Measurements from ENCODE around the gene BBS12. TPM values are rescaled to one million over a fixed set of nuclear protein-coding genes. Genes with fewer than 3 reads are reported as not detected.

The BBS12 gene
- total RNA-seq, 1 donor from 2014 or later, result 2.2 TPM

GRCh38 chr4:122776916-122777315 is 44.4 kb downstream of the BBS12 start:
- H3K27ac ChIP-seq, result no peak overlapping the region
- TF ChIP-seq POLR2A (IDR thresholded peaks at IDR 0.05) (no peak), POLR2AphosphoS5 (IDR thresholded peaks at IDR 0.05; ENCODE audit: insufficient read depth in 1 of 2, low read depth in 1 of 2) (no peak)
- TF ChIP-seq, protein P1, sequence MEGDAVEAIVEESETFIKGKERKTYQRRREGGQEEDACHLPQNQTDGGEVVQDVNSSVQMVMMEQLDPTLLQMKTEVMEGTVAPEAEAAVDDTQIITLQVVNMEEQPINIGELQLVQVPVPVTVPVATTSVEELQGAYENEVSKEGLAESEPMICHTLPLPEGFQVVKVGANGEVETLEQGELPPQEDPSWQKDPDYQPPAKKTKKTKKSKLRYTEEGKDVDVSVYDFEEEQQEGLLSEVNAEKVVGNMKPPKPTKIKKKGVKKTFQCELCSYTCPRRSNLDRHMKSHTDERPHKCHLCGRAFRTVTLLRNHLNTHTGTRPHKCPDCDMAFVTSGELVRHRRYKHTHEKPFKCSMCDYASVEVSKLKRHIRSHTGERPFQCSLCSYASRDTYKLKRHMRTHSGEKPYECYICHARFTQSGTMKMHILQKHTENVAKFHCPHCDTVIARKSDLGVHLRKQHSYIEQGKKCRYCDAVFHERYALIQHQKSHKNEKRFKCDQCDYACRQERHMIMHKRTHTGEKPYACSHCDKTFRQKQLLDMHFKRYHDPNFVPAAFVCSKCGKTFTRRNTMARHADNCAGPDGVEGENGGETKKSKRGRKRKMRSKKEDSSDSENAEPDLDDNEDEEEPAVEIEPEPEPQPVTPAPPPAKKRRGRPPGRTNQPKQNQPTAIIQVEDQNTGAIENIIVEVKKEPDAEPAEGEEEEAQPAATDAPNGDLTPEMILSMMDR (IDR thresholded peaks at IDR 0.05), result no peak
- intact Hi-C loops (cut with DNase I), result no loop called here
- no peak for DNase-seq (ENCODE audit: extremely low spot score in 2 of 2)
- no peak overlapping the region for H3K4me3 ChIP-seq
- H3K36me3 ChIP-seq, result no peaks in the 10 kb centered on the region
- no peaks in the 10 kb centered on the region for H3K27me3 ChIP-seq
- H3K9me3 ChIP-seq, result no peaks in the 10 kb centered on the region
- H3K4me1 ChIP-seq, result no peaks in the 10 kb centered on the region

DNA sequence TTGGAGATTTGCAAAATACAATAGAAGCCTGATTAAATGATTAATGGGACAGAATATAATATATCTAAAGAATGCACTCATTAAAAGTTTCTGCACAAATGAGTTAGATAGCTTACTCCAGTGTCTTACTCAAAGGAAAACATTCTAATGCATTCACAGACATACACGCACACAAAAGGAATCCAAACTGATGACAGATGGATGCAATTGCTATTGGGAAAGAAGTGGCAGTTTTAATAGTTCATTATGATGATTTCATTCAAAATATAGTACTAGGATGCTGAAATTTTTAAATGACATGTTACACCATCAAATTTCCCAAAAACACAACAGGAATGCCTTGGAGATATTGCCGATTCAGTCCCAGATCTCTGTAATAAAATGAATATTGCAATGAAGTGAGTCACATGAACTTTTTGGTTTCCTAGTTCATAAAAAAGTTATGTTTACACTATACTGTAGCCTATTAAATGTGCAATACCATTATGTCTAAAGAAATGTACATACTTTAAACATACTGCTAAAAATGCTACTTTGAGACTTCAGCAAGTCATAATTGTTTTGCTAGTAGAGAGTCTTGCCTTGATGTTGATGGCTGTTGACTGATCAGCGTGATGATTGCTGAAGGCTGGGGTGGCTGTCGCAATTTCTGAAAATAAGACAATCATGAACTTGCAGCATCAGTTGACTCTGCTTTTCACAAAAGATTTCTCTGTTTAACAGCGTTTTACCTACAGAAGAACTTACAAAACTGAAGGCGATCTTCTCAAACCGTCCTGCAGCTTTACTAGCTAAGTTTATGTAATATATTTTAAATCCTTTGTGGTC is 45.6 kb downstream of the BBS12 start:
- no peak overlapping the region for H3K27ac ChIP-seq
- no peaks in the 10 kb centered on the region for H3K27me3 ChIP-seq
- H3K4me1 ChIP-seq, result peaks cover 1% of the 10 kb centered on the region
- no peak for DNase-seq (ENCODE audit: extremely low spot score in 2 of 2)
- no peaks in the 10 kb centered on the region for H3K9me3 ChIP-seq
- H3K4me3 ChIP-seq, result no peak overlapping the region
- TF ChIP-seq POLR2A (IDR thresholded peaks at IDR 0.05) (no peak), POLR2AphosphoS5 (IDR thresholded peaks at IDR 0.05; ENCODE audit: insufficient read depth in 1 of 2, low read depth in 1 of 2) (no peak)
- TF ChIP-seq, protein P1 (IDR thresholded peaks at IDR 0.05), result no peak
- intact Hi-C loops (cut with DNase I), result no loop called here
- no peaks in the 10 kb centered on the region for H3K36me3 ChIP-seq

DNA sequence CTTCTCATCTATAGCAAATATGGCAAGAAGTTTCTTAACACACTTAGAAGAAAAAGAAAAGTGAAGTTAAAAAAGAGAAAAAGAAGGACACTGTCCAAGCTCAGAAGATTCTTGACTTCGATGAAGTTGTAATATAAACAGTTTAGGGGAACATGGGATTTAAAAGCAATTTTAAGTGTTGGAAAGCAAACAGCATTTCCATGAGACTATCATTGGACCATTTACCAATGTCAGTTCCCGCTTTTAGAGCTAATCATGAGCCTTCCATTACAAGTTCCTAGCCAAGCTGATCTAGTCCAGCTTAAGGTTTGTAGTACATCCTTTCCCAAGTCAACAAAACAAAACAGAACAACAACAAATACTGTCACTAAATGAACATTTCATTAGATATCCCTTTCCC is 49.0 kb downstream of the BBS12 start:
- DNase-seq (ENCODE audit: extremely low spot score in 2 of 2), result no peak
- Histone ChIP-seq H3K9me3 (no peaks in the 10 kb centered on the region), H3K27me3 (no peaks in the 10 kb centered on the region), H3K4me1 (peaks cover 11% of the 10 kb centered on the region), H3K36me3 (no peaks in the 10 kb centered on the region), H3K4me3 (no peak overlapping the region), H3K27ac (no peak overlapping the region)
- intact Hi-C loops (cut with DNase I), result no loop called here
- TF ChIP-seq POLR2A (IDR thresholded peaks at IDR 0.05) (no peak), POLR2AphosphoS5 (IDR thresholded peaks at IDR 0.05; ENCODE audit: insufficient read depth in 1 of 2, low read depth in 1 of 2) (no peak)
- TF ChIP-seq, protein P1 (IDR thresholded peaks at IDR 0.05), result no peak

DNA sequence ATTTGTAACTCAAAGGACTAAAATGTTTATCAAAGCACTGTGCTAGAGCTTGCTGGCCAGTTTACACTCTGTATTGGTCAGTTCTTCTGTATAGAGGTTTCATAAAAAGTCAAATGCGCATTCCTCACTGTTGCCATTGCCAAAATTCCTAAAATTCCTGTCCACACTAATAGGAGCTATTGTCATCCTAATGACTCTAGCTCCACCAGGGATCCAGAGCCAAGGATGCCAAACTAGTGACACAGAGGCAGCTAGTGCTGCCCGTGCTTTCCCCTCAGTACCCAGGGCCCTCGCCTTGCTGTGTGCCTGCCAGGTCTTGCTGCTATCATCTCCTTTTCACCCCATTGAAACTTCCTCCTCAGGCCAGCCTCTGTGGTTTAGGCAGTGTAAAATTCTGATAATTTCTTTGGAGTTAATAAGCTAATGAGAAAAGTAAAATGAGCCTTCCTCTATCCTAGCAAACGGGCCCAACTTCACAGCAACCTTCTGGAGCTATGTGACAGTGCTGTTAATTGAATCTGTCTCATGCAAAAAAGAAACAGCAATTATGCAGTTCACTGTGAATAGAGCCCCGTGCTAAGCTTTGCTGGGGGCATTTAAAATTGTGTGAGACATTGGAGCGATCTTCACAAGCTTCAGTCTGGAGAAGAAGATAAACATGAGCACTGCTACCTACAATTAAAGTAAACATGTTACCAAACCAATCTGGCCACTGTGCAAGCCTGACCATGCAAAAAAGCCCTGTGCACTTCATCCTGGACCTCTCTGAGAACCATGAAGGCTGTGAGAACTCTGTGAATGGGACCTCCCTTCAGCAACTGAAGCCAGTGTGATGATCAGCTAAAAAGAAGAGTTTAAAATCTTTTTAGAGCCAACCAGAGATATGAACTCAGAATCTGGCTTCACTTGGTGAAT is 51.1 kb downstream of the BBS12 start:
- no peaks in the 10 kb centered on the region for H3K9me3 ChIP-seq
- H3K4me3 ChIP-seq, result no peak overlapping the region
- no peak overlapping the region for H3K27ac ChIP-seq
- DNase-seq (ENCODE audit: extremely low spot score in 2 of 2), result no peak
- TF ChIP-seq, protein P1 (IDR thresholded peaks at IDR 0.05), result no peak
- TF ChIP-seq POLR2AphosphoS5 (IDR thresholded peaks at IDR 0.05; ENCODE audit: insufficient read depth in 1 of 2, low read depth in 1 of 2), result no peak
- TF ChIP-seq POLR2A (IDR thresholded peaks at IDR 0.05), result no peak
- H3K4me1 ChIP-seq, result peaks cover 11% of the 10 kb centered on the region
- H3K36me3 ChIP-seq, result no peaks in the 10 kb centered on the region
- H3K27me3 ChIP-seq, result no peaks in the 10 kb centered on the region
- intact Hi-C loops (cut with DNase I), result no loop called here

All from vagina (tissue), 2 donors.